GM12878 (cell line): Measurements from ENCODE around the gene FCER2. TPM values are rescaled to one million over a fixed set of nuclear protein-coding genes. Genes with fewer than 3 reads are reported as not detected.

Experiments used
- ATAC-seq: fragments of 200-7000 bp; cut with Tn5 transposase; 3 replicates; pipeline ENCODE4 v1.9.1; 2020; ENCODE audit warnings: mild to moderate bottlenecking, moderate library complexity
- BruUV-seq: library from RNA; stranded (reverse); fragments of 400-500 nt; replicated peaks from 2 replicates; lab custom pipeline; 2021; lab: Mats Ljungman, UMichigan
- CTCF ChIA-PET: fragments of 300-600 bp; sonication (Branson Sonifier 250); formaldehyde crosslinking; extraction: SDS; loops from one replicate; lab custom pipeline; 2021; ENCODE audit warnings: inconsistent platforms; lab: Yijun Ruan, JAX
- POLR2A ChIA-PET: fragments of 350-600 bp; formaldehyde crosslinking; extraction: SDS; loops from one replicate; lab custom pipeline; 2021; ENCODE audit warnings: inconsistent platforms; lab: Charles Lee
- RAD21 ChIA-PET: fragments of 300-600 bp; sonication (Branson Sonifier 250); formaldehyde crosslinking; loops from one replicate; lab custom pipeline; 2023; ENCODE audit warnings: antibody characterized with exemption; ENCODE audit not compliant: unreplicated experiment; lab: Charles Lee
- SMC1A ChIA-PET: fragments of 300-600 bp; sonication (Branson Sonifier 250); formaldehyde crosslinking; loops from one replicate; lab custom pipeline; 2023; ENCODE audit not compliant: unreplicated experiment, uncharacterized antibody; lab: Charles Lee
- DNase-seq: peaks from one replicate; pipeline ENCODE4 v3.0.0-alpha.2; 2011; ENCODE audit warnings: low read depth, low spot score
- FAIRE-seq: peaks from 3 replicates; lab custom pipeline; 2011; peaks lifted over from hg19 to GRCh38; lab: Jason Lieb, UNC
- H2AFZ ChIP-seq: 2 replicates; pipeline ENCODE4 v1.6.0; 2011; ENCODE audit warnings: low read depth, low read length, control low read depth; ENCODE audit not compliant: control insufficient read depth
- H3K27ac ChIP-seq: 2 replicates; pipeline ENCODE4 v1.5.1; 2011; ENCODE audit warnings: control low read depth; ENCODE audit not compliant: control insufficient read depth, insufficient read depth
- H3K27me3 ChIP-seq, 2 experiments: replicated peaks in 1 of 2; 2 replicates each; pipeline versions ENCODE4 v1.6.0 to v1.6.1; 2011; ENCODE audit warnings: low read length in 1 of 2; ENCODE audit not compliant: control insufficient read depth in 2 of 2, insufficient read depth in 2 of 2
- H3K36me3 ChIP-seq, 2 experiments: 2 replicates each; pipeline ENCODE4 v1.5.1; 2011; ENCODE audit warnings: low read length in 1 of 2; ENCODE audit not compliant: control insufficient read depth in 2 of 2, insufficient read depth in 2 of 2
- H3K4me1 ChIP-seq: 2 replicates; pipeline ENCODE4 v1.6.1; 2011; ENCODE audit warnings: mild to moderate bottlenecking, low read length, moderate library complexity, mixed read lengths; ENCODE audit not compliant: control insufficient read depth, insufficient read depth
- H3K4me2 ChIP-seq: 2 replicates; pipeline ENCODE4 v1.6.0; 2011; ENCODE audit warnings: control low read depth; ENCODE audit not compliant: control insufficient read depth, insufficient read depth
- H3K4me3 ChIP-seq: fragments of 200-600 bp; sonication (generic); 2 replicates; pipeline ENCODE4 v1.5.1; 2016
- H3K79me2 ChIP-seq: 2 replicates; pipeline ENCODE4 v1.6.0; 2011; ENCODE audit warnings: low read length; ENCODE audit not compliant: control insufficient read depth, insufficient read depth
- H3K9ac ChIP-seq: 2 replicates; pipeline ENCODE4 v1.8.0; 2011; ENCODE audit warnings: low read length, control low read depth, mixed read lengths; ENCODE audit not compliant: control insufficient read depth, insufficient read depth
- H3K9me3 ChIP-seq: replicated peaks from 3 replicates; pipeline ENCODE4 v1.5.1; 2011; ENCODE audit warnings: mild to moderate bottlenecking, low read length; ENCODE audit not compliant: control insufficient read depth, insufficient read depth
- H4K20me1 ChIP-seq: 2 replicates; pipeline ENCODE4 v1.6.0; 2011; ENCODE audit not compliant: control insufficient read depth, insufficient read depth
- EP300 ChIP-seq, 2 experiments: fragments of 150-350 bp in 1 of 2; IDR thresholded peaks; 2 replicates each; pipeline ENCODE4 v1.6.1; 2011 to 2012; ENCODE audit warnings: low read depth in 2 of 2, low read length in 2 of 2, borderline replicate concordance in 1 of 2, improper control_type of control experiment in 1 of 2, inconsistent platforms in 1 of 2; ENCODE audit not compliant: control insufficient read depth in 1 of 2
- WGBS: methylation state at CpG from one replicate; pipeline ENCODE4 v1.1.6; 2016; ENCODE audit warnings: low lambda C conversion rate; ENCODE audit not compliant: insufficient replicate concordance, insufficient coverage; ENCODE audit errors: missing lambda C conversion rate; 5-methylcytosine and 5-hydroxymethylcytosine counted together
- in situ Hi-C: fragments of 300-500 bp; cut with MboI; formaldehyde crosslinking; loops from 9 replicates; pipeline ENCODE4 v1.14.3; 2018; ENCODE audit warnings: mixed read lengths
- intact Hi-C: fragments of 100-400 bp; cut with micrococcal nuclease; formaldehyde crosslinking; loops from one replicate; pipeline ENCODE4 v1.14.2; 2022; ENCODE audit not compliant: unreplicated experiment
- polyA plus RNA-seq, 11 experiments: library from polyadenylated mRNA; depleted of rRNA in 4 of 11; unstranded in 6 of 11; stranded (reverse) in 5 of 11; fragments of >200 nt; fragmentation: Nextera tagmentation in 4 of 11; fragmentation: Illumina TruSeq in 1 of 11; extraction: Ambion mirVana in 4 of 11; extraction: Trizol in 1 of 11; gene quantifications; 1 replicate in 1 of 11; 2 replicates in 10 of 11; pipeline versions ENCODE4 v1.2.1 to v1.2.3, GENCODE V29; 2011 to 2016; ENCODE audit warnings: inconsistent platforms in 2 of 11, missing spikeins in 2 of 11, low read depth in 1 of 11
- total RNA-seq, 4 experiments: library from RNA; depleted of rRNA in 3 of 4; stranded (reverse); fragments of >200 nt in 3 of 4; fragmentation: Illumina TruSeq in 1 of 4; extraction: Trizol in 1 of 4; gene quantifications; 2 replicates each; pipeline versions ENCODE4 v1.2.1 to v1.2.3, GENCODE V29; 2013 to 2021
- TF ChIP-seq, protein P1 (sequence below): fragments of 450-650 bp; IDR thresholded peaks from 2 replicates; pipeline ENCODE4 v1.6.1; 2016; ENCODE audit warnings: mild to moderate bottlenecking

FCER2 gene
- total and polyA plus RNA-seq, 10 of the 15 experiments (the other 5 are each of a cell fraction or from before 2014, with no cell fraction given) = 44.0 to 424 (median 241) TPM

- DNase-seq (no peak), ATAC-seq (no peak), FAIRE-seq (no peak)
- Histone ChIP-seq H3K4me2 (no peak overlapping the region), H3K9ac (0 out of 2 replicates have a peak overlapping the region, but pooled peaks have one; percentile 1), H3K4me3 (no peak overlapping the region), H2AFZ (no peak overlapping the region), H3K79me2 (peaks cover 32% of the 10 kb centered on the region), H4K20me1 (no peaks in the 10 kb centered on the region), H3K27ac (peak overlapping the region; percentile 99), H3K4me1 (peaks cover 70% of the 10 kb centered on the region), H3K27me3 (no peaks in the 10 kb centered on the region), H3K36me3 (no peaks in the 10 kb centered on the region), H3K9me3 (no peaks in the 10 kb centered on the region; the same call in 2 of the 3 replicates)
- BruUV-seq = no TSS peak
- POLR2A ChIA-PET = interaction anchor here (0.6 to 1.0 kb wide), 6 partner anchors 9 to 521 kb away, joined by 3 to 5 read pairs (median 3); no protein-coding TSS in a partner anchor
- CTCF ChIA-PET = no interaction called here
- WGBS = 81% methylated on average over 8 of the region's 8 CpGs
- intact Hi-C loops = loop anchor here (5.0 to 10.0 kb wide), 2 partner anchors 104 to 491 kb away; no protein-coding TSS in a partner anchor
- SMC1A ChIA-PET = interaction anchor here (1.0 kb wide), 1 partner anchor 41 kb away, joined by 6 read pairs; no protein-coding TSS in a partner anchor
- TF ChIP-seq EP300 (IDR thresholded peaks at IDR 0.05; ENCODE audit: borderline replicate concordance in 1 of 2, control insufficient read depth in 1 of 2, low read depth in 2 of 2, low read length in 2 of 2) = no peak
- TF ChIP-seq, protein P1, sequence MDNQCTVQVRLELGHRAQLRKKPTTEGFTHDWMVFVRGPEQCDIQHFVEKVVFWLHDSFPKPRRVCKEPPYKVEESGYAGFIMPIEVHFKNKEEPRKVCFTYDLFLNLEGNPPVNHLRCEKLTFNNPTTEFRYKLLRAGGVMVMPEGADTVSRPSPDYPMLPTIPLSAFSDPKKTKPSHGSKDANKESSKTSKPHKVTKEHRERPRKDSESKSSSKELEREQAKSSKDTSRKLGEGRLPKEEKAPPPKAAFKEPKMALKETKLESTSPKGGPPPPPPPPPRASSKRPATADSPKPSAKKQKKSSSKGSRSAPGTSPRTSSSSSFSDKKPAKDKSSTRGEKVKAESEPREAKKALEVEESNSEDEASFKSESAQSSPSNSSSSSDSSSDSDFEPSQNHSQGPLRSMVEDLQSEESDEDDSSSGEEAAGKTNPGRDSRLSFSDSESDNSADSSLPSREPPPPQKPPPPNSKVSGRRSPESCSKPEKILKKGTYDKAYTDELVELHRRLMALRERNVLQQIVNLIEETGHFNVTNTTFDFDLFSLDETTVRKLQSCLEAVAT = peak; percentile 89
- RAD21 ChIA-PET = interaction anchor here (0.6 to 2.5 kb wide), 2 partner anchors 33 to 40 kb away, joined by 3 to 11 read pairs; no protein-coding TSS in a partner anchor
- in situ Hi-C loops = loop anchor here (10.0 kb wide), 2 partner anchors 519 to 1179 kb away; no protein-coding TSS in a partner anchor
Measured at GRCh38 chr19:7703332-7703731, 1.4 kb upstream of the FCER2 start.
